HG03025 (cell line): ENCODE results near the gene PTPRE.
A peak's percentile ranks its signal among the peaks of the same experiment; 100 is the strongest.

Experiments
- ATAC-seq: cut with Tn5 transposase; IDR thresholded peaks from one replicate; pipeline ENCODE4 v1.9.1; 2021; ENCODE audit warnings: mild to moderate bottlenecking, moderate library complexity; ENCODE audit not compliant: unreplicated experiment, low FRiP score

Gene PTPRE

GRCh38 chr10:127906548-127907377, at the start of gene PTPRE:
PTPRE (plus strand) TSS chr10:127907103; CDS start chr10:128040882, 133,779 bp downstream.
- ATAC-seq = peak; percentile 77

GRCh38 chr10:127860592-127860991, 46.3 kb upstream of the PTPRE start:
- no peak for ATAC-seq

GRCh38 chr10:127863231-127863825, 43.6 kb upstream of the PTPRE start:
- ATAC-seq = no peak

GRCh38 chr10:127866276-127867013, 40.5 kb upstream of the PTPRE start:
- no peak for ATAC-seq

GRCh38 chr10:127867805-127868204, 39.1 kb upstream of the PTPRE start:
- no peak for ATAC-seq

- no peak for ATAC-seq
Measured at GRCh38 chr10:127869329-127869728, 37.6 kb upstream of the PTPRE start.

- no peak for ATAC-seq
Measured at GRCh38 chr10:127871631-127872010, 35.3 kb upstream of the PTPRE start.

GRCh38 chr10:127872011-127872761, 34.7 kb upstream of the PTPRE start:
- no peak for ATAC-seq

GRCh38 chr10:127872871-127873600, 33.9 kb upstream of the PTPRE start:
- no peak for ATAC-seq

GRCh38 chr10:127873901-127874470, 32.9 kb upstream of the PTPRE start:
- ATAC-seq = no peak

GRCh38 chr10:127874671-127875448, 32.0 kb upstream of the PTPRE start:
- no peak for ATAC-seq

- ATAC-seq = no peak
Measured at GRCh38 chr10:127875449-127875765, 31.5 kb upstream of the PTPRE start.

- no peak for ATAC-seq
Measured at GRCh38 chr10:127875916-127876315, 31.0 kb upstream of the PTPRE start.

GRCh38 chr10:127877116-127877515, 29.8 kb upstream of the PTPRE start:
- ATAC-seq = no peak

GRCh38 chr10:127877699-127878098, 29.2 kb upstream of the PTPRE start:
- no peak for ATAC-seq

- ATAC-seq = no peak
Measured at GRCh38 chr10:127878475-127879055, 28.3 kb upstream of the PTPRE start.

GRCh38 chr10:127880557-127880956, 26.3 kb upstream of the PTPRE start:
- no peak for ATAC-seq

GRCh38 chr10:127881262-127881661, 25.6 kb upstream of the PTPRE start:
- no peak for ATAC-seq

GRCh38 chr10:127882391-127882790, 24.5 kb upstream of the PTPRE start:
- no peak for ATAC-seq
